GM23248 (cell line): ENCODE measurements around the gene SCLY.

Source experiments
- EZH2 ChIP-seq: fragments of 200-600 bp; sonication (generic); IDR thresholded peaks from 2 replicates; pipeline ENCODE4 v1.6.1; 2018; ENCODE audit warnings: antibody characterized with exemption, mild to moderate bottlenecking; ENCODE audit not compliant: insufficient read depth, poor library complexity, severe bottlenecking
- EZH2phosphoT487 ChIP-seq: fragments of 200-600 bp; sonication (generic); IDR thresholded peaks from 2 replicates; pipeline ENCODE4 v1.6.1; 2018; ENCODE audit warnings: antibody characterized with exemption, moderate library complexity, mild to moderate bottlenecking, low read depth; ENCODE audit not compliant: insufficient read depth

DNA sequence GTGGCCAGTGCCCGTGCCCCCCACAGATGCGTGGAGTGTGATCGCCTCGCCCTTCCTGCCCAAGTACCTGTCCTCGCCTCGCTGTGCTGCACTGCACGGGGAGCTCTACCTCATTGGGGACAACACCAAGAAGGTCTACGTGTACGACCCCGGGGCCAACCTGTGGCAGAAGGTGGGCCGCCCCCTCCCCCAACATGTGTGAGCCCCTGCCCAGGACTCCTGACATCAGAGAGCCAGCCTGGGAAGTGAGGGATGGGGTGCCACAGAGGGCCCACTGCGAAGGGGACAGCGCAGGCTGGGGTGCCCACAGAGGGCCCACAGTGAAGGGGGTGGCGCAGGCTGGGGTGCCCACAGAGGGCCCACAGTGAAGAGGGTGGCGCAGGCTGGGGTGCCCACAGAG, 88.2 kb downstream of the SCLY start:
- no peak for TF ChIP-seq EZH2phosphoT487
- no peak for TF ChIP-seq EZH2
